HepG2 (cell line): Measurements from ENCODE around the gene NOXO1. TPM values are rescaled to one million over a fixed set of nuclear protein-coding genes. Genes with fewer than 3 reads are reported as not detected.

ENCODE experiments used
- CERS6 ChIP-seq: sonication (generic); formaldehyde crosslinking; IDR thresholded peaks from 2 replicates; pipeline ENCODE4 v1.5.0; 2020; ENCODE audit warnings: missing genetic modification reagents
- ESRRA ChIP-seq: sonication (generic); formaldehyde crosslinking; IDR thresholded peaks from 2 replicates; pipeline ENCODE4 v1.5.1; 2020; ENCODE audit warnings: mild to moderate bottlenecking, low read depth, missing genetic modification reagents
- FOXK1 ChIP-seq: sonication (generic); formaldehyde crosslinking; IDR thresholded peaks from 2 replicates; pipeline ENCODE4 v1.4.0; 2020; ENCODE audit warnings: low read depth, missing genetic modification reagents, borderline replicate concordance
- FOXP1 ChIP-seq, 2 experiments: fragments of 450-650 bp in 1 of 2; IDR thresholded peaks; 2 replicates each; pipeline ENCODE4 v1.6.1; 2017 to 2018; ENCODE audit warnings: antibody characterized with exemption in 1 of 2
- HINFP ChIP-seq: sonication (generic); formaldehyde crosslinking; IDR thresholded peaks from 2 replicates; pipeline ENCODE4 v1.4.0; 2020; ENCODE audit warnings: low read depth, mild to moderate bottlenecking, missing genetic modification reagents
- HOXA5 ChIP-seq: sonication (generic); formaldehyde crosslinking; IDR thresholded peaks from 2 replicates; pipeline ENCODE4 v1.4.0; 2020; ENCODE audit warnings: missing genetic modification reagents
- IKZF5 ChIP-seq: IDR thresholded peaks from 2 replicates; pipeline ENCODE4 v1.6.1; 2018; ENCODE audit warnings: missing genetic modification reagents, mild to moderate bottlenecking, missing compliant biosample characterization
- JUN ChIP-seq: sonication (generic); formaldehyde crosslinking; IDR thresholded peaks from 2 replicates; pipeline ENCODE4 v1.4.0; 2020; ENCODE audit warnings: mild to moderate bottlenecking, missing genetic modification reagents
- MLLT10 ChIP-seq: sonication (generic); formaldehyde crosslinking; IDR thresholded peaks from 2 replicates; pipeline ENCODE4 v1.4.0; 2020; ENCODE audit warnings: missing genetic modification reagents
- NFIC ChIP-seq: IDR thresholded peaks from 2 replicates; pipeline ENCODE4 v1.6.1; 2012; ENCODE audit warnings: mild to moderate bottlenecking, low read length, inconsistent platforms
- REL ChIP-seq: sonication (generic); formaldehyde crosslinking; conservative IDR thresholded peaks from 2 replicates; pipeline ENCODE4 v1.8.0; 2022; ENCODE audit warnings: mild to moderate bottlenecking, missing genetic modification reagents, moderate library complexity
- RFX3 ChIP-seq: IDR thresholded peaks from 2 replicates; pipeline ENCODE4 v1.6.1; 2016; ENCODE audit warnings: missing biosample characterization, missing genetic modification reagents
- SUZ12 ChIP-seq: fragments of 150-350 bp; IDR thresholded peaks from 2 replicates; pipeline ENCODE4 v1.6.1; 2014; ENCODE audit warnings: low read depth, low read length
- TCF12 ChIP-seq, 2 experiments: fragments of 450-650 bp in 1 of 2; sonication (generic) in 1 of 2; formaldehyde crosslinking in 1 of 2; IDR thresholded peaks; 2 replicates each; pipeline versions ENCODE4 v1.6.1 to v1.8.0; 2017 to 2022; ENCODE audit warnings: antibody characterized with exemption in 1 of 2, mild to moderate bottlenecking in 1 of 2, missing genetic modification reagents in 1 of 2, moderate library complexity in 1 of 2
- ZBTB33 ChIP-seq: sonication (generic); formaldehyde crosslinking; IDR thresholded peaks from 2 replicates; pipeline ENCODE4 v1.4.0; 2020; ENCODE audit warnings: missing genetic modification reagents
- ZBTB38 ChIP-seq: sonication (generic); formaldehyde crosslinking; IDR thresholded peaks from 2 replicates; pipeline ENCODE4 v1.5.1; 2020; ENCODE audit warnings: mild to moderate bottlenecking, missing genetic modification reagents
- ZNF101 ChIP-seq: sonication (generic); formaldehyde crosslinking; IDR thresholded peaks from 2 replicates; pipeline ENCODE4 v1.4.0; 2020; ENCODE audit warnings: mild to moderate bottlenecking, low read depth, missing genetic modification reagents, borderline replicate concordance
- ZNF672 ChIP-seq: sonication (generic); formaldehyde crosslinking; IDR thresholded peaks from 2 replicates; pipeline ENCODE4 v1.8.1; 2022; ENCODE audit warnings: missing genetic modification reagents
- ZNF777 ChIP-seq: sonication (generic); formaldehyde crosslinking; IDR thresholded peaks from 2 replicates; pipeline ENCODE4 v1.4.0; 2020; ENCODE audit warnings: missing genetic modification reagents
- ZNF850 ChIP-seq: sonication (generic); formaldehyde crosslinking; conservative IDR thresholded peaks from 2 replicates; pipeline ENCODE4 v1.9.0; 2021; ENCODE audit warnings: mild to moderate bottlenecking, missing genetic modification reagents
- ZNF883 ChIP-seq: sonication (generic); formaldehyde crosslinking; IDR thresholded peaks from 2 replicates; pipeline ENCODE4 v1.5.1; 2020; ENCODE audit warnings: mild to moderate bottlenecking, missing genetic modification reagents; ENCODE audit errors: not compliant biosample characterization
- polyA plus RNA-seq, 8 experiments: library from polyadenylated mRNA; depleted of rRNA in 3 of 8; stranded (reverse) in 7 of 8; unstranded in 1 of 8; fragments of >200 nt; fragmentation: Illumina TruSeq in 4 of 8; extraction: Trizol in 4 of 8; gene quantifications; 2 replicates each; pipeline versions ENCODE4 v1.2.1 to v1.2.3, GENCODE V29; 2011 to 2016; ENCODE audit warnings: low read depth in 4 of 8, missing spikeins in 1 of 8, mixed read lengths in 1 of 8; ENCODE audit not compliant: insufficient read depth in 1 of 8
- total RNA-seq, 5 experiments: library from RNA; depleted of rRNA; stranded (reverse); fragments of >200 nt; fragmentation: Illumina TruSeq; extraction: Trizol; gene quantifications; 2 replicates each; pipeline ENCODE4 v1.2.3, GENCODE V29; 2016; ENCODE audit warnings: low read depth in 1 of 5
- TF ChIP-seq, protein P1 (sequence below): sonication (generic); formaldehyde crosslinking; IDR thresholded peaks from 2 replicates; pipeline ENCODE4 v1.8.0; 2022; ENCODE audit warnings: mild to moderate bottlenecking, missing genetic modification reagents, moderate library complexity

NOXO1 gene
- total and polyA plus RNA-seq, 2 of the 13 experiments (the other 11 are each of a cell fraction or from before 2014, with no cell fraction given), result 0.69 to 1.4 TPM

DNA sequence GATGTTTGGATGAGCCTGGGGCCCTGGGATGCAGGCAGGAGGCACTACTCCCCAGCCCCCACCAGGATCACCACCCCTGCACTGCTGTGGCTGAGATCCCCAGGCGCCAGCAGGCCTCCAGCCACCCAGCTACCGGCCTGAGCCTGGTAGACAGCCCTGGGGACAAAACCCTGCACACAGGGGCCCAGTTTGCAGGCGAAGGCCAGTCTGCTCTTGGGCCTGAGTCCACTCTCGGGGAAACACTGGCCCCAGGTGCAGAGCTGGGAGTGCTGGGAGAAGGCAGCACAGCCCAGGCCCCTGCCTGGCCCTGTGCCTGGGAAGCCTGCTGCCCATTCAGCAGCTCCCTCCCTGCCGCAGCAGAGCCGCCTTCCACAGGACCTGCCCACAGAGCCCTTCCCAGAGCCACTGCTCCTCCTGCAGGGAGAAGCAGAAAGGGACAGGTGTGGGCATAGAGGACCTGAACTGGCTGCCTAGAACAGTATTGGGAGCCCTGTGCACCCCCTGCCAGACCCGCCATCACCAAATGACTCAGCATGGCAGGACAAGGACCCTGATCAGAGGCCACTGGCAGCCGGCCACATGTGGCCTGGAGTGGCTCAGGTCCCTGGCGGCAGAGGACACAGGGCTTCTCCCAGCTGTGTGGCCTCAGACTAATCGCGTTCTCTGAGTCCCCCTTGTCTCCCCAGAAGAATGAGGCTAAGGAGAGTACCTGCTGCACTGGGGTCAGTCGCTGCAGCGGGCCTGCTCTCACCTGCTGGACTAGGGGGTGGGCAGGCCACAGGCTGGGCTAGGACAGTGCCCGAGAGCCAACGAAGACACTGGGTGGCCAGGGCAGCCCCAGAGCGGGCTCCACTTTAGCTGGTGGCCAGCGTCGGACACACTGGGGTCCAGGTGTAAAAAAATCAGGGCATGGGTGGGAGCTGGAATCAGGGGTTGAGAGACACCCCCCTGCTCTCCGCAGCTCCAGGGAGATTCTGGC lies 48.9 kb downstream of the NOXO1 start (continued):
- TF ChIP-seq IKZF5 (no peak), ZNF672 (CRISPR knock-in tag) (no peak), HOXA5 (CRISPR knock-in tag) (no peak), CERS6 (CRISPR knock-in tag) (no peak), TCF12 (IDR thresholded peaks at IDR 0.05) (no peak), TCF12 (CRISPR knock-in tag; IDR thresholded peaks at IDR 0.05) (no peak), ZNF850 (CRISPR knock-in tag) (no peak), ZBTB33 (CRISPR knock-in tag) (0 out of 2 replicates have a peak, but pooled peaks have one; percentile 35), FOXK1 (CRISPR knock-in tag) (no peak), ZNF101 (CRISPR knock-in tag) (no peak), SUZ12 (no peak), FOXP1 (IDR thresholded peaks at IDR 0.05) (no peak), FOXP1 (CRISPR knock-in tag; IDR thresholded peaks at IDR 0.05) (no peak), JUN (CRISPR knock-in tag) (no peak), HINFP (CRISPR knock-in tag) (no peak), MLLT10 (CRISPR knock-in tag) (no peak), ZNF777 (CRISPR knock-in tag) (no peak), RFX3 (no peak), ZBTB38 (CRISPR knock-in tag) (peak; percentile 43; the same call in 1 of the 2 replicates), REL (no peak), NFIC (no peak), ESRRA (CRISPR knock-in tag) (no peak), ZNF883 (CRISPR knock-in tag) (peak; percentile 54)
- TF ChIP-seq, protein P1, sequence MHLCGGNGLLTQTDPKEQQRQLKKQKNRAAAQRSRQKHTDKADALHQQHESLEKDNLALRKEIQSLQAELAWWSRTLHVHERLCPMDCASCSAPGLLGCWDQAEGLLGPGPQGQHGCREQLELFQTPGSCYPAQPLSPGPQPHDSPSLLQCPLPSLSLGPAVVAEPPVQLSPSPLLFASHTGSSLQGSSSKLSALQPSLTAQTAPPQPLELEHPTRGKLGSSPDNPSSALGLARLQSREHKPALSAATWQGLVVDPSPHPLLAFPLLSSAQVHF (CRISPR knock-in tag), result no peak
